Measurements from ENCODE around the gene KCNJ6. TPM values are rescaled to one million over a fixed set of nuclear protein-coding genes. Genes with fewer than 3 reads are reported as not detected.

Gene KCNJ6
- total RNA-seq, 1 donor from 2014 or later, result 0.12 TPM

DNA sequence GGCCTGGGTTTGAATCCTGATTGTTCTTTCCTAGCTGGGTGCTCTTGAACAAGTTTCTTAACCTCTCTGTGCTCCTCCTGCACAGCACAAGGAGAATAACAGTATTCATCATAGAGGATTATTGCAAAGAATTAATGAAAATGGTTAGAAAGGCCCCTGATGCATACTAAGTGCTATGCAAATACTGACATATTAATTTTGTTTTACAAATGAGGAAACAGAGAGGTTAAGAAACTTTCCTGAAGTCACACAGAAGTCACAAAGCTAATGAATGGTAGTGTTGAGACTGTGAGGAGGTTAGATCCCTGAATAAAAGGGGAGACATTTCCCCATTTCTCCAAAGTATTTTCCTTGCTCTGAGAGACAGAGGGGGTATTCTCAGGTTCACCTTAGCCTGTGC is 99.0 kb downstream of the KCNJ6 start:
- no peak for DNase-seq (ENCODE audit: low spot score)

DNA sequence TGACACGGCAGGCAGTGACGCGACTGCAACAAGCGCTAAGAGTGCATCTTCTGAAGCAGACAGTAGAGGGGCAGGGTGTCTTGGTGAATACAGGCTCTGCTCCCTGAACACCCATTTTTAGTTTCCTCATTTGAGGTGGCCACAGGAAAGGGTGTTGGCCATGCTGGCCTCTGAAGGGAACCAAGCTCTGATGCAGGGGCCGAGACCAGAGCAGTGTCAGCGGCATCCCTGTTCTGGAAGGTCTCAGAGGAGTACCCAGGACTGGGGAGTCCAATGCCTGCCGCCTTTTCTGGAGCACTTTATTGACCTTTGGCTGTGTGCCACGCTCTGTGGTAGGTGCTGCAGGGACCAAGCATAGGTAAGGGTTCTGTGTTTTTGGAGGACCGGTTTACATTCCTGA is 100.4 kb downstream of the KCNJ6 start:
- no peak for DNase-seq (ENCODE audit: low spot score)

DNA sequence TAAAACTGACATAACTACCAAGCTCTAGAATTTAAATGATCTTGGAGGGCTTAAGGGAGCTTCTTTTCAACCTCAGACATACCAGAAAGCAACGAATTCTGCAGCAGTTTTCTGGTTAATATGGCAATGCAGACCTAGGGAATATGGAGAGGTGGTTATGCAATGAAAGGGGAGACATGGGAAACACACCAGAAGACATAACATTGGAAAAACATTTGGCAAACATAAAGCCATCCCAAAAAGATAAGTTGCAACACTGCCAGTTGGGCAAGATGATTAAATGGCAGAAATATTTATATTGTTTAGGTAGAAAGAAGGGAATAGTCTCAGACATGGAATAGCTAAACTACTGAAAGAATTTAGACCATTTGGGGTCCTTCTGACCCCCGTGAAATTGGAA is 104.5 kb downstream of the KCNJ6 start:
- DNase-seq (ENCODE audit: low spot score), result no peak

DNA sequence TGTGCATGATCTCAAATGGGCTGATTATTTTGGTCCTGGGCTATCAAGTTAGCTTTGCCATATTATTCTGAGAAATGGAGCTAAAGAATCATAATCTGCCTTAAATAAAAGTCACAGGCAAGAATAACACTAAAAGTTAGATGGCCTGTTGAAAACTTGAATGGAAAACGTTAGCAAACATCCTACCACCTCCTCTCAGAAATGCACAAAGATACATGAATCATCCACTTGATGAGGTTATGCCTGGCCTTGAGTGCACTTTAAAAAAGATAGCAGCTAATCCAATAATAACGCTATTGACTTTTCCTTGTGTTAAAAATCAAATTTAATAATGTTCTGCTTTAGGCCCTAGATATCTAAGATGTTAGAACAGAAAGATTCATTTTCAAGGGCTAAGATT is 108.0 kb downstream of the KCNJ6 start:
- DNase-seq (ENCODE audit: low spot score), result no peak

DNA sequence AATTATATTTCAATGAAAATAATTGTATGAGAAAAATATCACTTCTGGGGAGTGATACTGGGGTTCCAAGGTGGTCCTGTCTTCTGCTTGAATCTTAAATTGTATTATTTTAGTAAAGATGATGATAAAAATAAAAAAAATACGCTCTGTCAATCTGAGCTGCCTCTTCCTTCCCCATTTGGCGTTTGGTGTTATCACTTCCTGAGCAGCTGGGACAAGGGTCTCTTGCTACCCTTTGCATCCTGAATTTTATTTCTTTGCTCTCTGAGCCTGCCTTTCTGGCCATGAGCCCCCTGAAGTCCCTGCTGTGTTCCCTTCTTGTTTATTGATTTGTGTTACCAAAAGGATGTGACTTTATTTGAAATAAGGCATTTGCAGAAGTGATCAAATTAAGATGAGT is 111.0 kb downstream of the KCNJ6 start:
- no peak for DNase-seq (ENCODE audit: low spot score)

DNA sequence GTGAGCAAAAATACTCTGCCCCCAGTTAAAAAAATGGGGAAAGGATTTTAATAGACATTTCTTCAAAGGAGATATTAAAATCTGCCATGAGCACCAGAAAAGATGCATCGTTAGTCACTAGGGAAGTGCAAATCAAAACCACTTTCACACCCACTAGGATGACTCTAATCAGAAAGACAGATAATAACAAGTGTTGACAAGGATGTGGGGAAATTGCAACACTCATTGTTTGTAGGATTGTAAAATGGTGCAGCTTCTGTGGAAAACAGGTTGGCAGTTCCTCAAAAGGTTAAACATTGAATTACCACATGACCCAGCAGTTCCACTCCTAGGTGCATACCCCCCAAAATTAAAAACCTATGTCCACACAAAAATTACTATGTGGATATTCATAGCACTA is 112.3 kb downstream of the KCNJ6 start:
- DNase-seq (ENCODE audit: low spot score), result no peak

DNA sequence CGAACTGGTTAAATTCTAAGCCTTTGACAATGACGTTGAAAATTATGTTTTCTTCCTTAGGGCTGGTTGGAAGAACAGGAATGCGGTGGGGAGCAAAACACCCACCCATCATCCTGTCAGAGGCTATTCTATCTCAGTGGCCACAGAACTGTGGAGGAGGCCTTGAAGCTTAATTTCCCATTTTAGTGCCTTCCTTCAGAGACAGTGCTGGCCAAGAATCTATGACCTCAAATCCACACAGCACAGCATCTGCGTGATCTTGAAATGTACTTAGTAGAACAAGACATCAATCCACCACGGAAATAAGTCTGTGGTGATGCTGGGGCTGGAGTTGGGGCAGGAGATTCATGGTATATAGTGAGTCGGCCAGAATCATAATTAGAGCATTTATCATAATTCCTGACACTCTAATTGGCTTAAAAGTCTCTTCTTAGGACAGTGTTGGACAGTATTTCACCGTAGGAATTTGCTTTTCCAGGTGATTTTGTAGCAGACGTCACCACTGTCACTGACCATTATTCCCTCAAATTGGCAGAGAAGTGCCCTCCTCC is 113.1 kb downstream of the KCNJ6 start:
- DNase-seq (ENCODE audit: low spot score), result no peak

DNA sequence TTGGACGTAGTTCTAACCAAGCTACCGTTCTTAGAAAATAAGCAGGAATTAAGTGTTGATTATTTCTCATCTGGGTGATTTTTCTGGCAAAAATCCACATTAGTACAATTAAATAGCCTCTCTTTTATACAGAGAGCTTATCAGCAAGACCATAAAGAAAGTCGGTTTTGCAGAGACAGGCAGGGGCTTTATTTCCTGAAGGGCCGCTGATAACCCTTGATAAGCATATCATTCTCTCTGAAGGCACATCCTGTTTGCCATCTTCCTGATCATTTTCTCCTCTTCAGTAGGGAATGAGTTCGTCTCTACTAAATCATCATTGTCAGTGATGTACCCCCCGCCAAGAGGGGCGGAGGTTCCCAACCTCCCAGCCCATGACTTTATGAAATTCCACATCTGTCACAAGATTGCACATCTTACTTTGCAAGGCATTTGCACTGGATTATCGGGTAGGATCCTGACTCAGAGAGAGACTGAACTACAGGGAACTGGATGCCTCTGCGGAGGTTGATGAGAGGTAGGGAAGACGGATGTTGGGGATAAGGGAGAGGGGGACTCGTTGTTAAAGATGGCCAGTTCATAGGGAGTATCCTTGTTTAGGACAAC is 115.7 kb downstream of the KCNJ6 start:
- no peak for DNase-seq (ENCODE audit: low spot score)

DNA sequence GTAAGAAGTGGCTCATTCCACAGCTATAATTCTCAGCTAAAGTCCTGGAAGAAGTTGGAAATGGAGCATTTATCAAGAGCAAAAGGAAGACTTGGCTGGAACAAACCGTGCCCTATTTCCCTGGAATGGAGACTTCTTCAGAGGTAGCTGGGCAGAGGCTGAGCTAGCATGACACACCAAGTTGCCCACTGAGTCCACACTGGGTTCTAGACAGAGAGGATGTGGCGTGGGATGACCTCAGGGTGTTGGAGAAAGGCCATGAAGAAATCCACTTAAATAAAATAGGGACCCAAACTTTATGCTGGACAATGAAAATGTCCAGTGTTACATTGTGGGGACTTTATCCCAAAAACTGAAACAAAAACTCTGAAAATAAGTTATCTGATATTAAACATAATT is 116.2 kb downstream of the KCNJ6 start:
- DNase-seq (ENCODE audit: low spot score), result no peak

DNA sequence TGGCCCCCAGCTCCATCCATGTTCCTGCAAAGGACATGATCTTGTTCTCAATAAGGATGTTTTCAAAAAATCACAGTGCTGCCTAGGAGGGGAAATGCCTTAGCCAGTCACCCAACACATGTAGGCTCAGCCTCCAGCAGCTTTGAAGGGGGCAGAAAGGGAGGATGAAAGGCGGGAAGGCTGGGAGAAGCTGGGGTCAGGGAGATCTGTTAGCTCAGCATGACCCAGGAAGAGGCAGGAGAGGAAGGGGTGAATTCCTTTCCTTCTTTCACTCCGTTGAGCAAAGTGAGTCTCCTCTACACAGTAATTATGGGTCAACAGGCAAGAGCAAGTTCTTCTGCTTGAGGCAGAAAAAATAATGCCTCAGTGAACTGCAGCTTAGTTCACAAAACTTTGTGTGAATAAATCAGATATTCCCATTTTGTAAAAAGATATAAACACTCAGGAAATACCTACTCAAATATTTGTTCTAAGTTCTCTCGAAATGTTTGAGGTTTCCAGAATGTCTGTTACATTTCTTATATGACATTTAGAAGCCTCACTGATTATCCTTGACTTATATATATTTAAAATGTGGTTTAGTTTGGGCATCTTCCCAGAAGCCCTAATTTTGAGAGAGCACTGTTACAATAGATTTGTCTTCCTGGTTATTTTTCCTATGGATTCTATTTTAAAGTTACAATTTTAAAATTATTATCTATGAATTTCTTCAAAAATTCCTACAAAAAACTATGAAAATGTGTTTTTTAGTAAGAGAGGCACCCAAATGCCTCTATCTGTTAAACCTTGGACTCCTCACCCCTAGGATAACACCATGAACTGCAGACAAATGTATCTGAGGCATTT is 116.8 kb downstream of the KCNJ6 start:
- no peak for DNase-seq (ENCODE audit: low spot score)

DNA sequence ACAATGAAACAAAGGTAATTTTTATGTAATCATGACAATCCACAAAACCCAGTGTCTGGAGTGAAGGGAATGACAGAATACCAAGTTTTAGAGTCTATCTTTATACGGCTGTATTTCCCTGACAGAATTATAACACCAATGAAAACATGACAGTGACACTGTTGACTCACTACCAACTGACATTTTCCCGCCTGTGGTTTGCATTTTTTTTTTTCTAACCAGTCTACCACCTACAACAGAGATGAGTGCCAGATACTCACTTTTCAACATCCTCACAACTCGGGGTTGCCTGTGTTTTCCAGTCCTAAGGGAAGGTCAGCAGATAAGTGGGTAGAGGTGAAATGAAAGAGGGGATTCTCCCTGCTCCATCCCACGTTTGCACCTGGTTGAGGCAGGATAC is 118.9 kb downstream of the KCNJ6 start:
- DNase-seq (ENCODE audit: low spot score), result no peak

DNA sequence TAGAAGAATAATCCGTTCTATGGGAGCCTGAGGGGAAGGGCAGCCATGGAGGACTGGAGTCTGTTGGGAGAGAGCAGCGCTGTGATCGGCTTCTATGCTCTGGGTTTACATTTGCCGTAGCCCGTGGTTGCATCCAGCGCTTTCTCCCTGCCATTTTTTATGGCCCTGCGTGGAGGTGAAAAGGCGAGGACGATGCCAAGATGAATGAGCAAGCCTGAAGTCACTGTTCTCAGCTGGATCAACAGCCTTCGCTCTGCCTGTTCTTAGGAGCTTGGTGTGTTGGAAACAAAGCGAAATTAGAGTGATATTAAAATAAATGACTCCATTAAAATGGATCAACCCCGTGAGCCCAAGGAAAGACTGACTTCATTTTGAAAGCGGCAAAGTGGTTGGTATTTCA is 120.2 kb downstream of the KCNJ6 start:
- no peak for DNase-seq (ENCODE audit: low spot score)

DNA sequence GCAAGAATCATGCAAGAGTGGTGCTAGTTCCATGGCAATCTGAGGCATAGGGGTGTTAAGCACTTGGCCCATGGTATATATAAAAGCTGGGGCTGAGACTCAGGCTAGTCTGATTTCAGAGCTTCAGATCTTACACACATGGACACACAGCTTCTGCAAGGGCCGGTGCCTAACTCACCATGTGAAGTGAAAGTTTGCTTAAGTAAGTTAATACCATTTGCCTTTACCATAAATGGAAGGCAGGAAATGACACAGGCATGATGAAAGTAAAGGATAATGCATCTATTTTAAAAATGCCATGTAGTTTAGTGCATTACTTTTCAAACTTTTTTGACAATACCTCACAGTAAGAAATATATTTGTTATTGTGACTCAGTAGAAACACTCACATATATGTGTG is 122.6 kb downstream of the KCNJ6 start:
- no peak for DNase-seq (ENCODE audit: low spot score)

DNA sequence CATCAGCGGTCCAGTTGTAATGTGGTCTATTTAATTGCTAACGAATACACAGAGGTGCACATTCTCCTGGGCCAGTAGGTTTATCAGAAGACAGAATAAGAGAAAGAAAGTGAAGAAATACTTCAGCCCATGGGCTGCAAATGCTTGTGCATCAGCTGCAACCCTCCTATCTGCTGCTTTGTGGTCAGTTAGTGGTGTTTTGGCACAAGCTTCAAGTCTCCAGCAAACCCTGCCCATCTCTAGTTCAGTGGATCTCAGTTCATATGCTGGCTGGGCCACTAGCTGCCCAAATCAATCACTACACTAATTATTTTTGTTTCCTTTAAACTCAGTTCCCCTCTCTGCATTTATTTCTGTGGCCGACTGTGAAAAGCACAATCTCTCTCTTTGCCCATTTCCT is 124.2 kb downstream of the KCNJ6 start:
- DNase-seq (ENCODE audit: low spot score), result no peak

DNA sequence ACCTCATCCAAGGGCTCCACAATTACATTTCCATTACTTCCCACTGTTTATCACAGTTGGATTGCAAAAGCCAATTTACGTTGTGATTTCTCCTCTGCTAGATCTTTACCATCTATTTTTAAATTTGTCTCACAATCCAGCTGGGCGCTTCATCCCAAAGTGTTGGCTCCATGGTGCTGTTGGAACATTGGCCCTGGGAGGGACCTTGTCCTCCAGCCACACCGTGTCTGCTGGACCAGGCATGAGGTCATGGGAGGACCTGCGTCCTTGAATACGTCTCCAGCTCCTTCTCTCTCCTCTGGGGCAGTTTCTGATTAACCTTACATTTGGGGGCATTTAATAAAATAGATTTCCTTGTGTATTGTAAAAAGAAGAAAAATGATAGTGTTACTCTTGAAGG is 125.4 kb downstream of the KCNJ6 start:
- DNase-seq (ENCODE audit: low spot score), result no peak

DNA sequence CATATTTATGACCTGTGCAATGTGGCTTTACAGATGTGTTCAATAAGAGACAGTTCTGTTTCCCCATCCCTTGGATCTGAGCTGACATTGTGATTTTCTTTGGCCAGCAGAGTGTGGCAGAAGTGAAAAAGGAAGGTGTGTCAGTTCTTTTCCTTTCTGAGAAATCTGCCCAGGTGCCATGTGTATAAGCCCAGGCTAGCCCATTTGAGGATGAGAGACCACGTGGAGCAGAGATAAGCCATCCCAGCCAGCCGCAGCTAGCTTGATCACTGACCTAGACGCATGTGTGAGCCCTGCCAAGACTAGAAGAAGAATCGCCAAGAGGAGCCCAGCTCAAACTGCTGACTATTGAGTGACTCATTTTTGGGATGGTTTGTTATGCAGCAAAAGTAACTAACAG is 127.8 kb downstream of the KCNJ6 start:
- DNase-seq (ENCODE audit: low spot score), result no peak

DNA sequence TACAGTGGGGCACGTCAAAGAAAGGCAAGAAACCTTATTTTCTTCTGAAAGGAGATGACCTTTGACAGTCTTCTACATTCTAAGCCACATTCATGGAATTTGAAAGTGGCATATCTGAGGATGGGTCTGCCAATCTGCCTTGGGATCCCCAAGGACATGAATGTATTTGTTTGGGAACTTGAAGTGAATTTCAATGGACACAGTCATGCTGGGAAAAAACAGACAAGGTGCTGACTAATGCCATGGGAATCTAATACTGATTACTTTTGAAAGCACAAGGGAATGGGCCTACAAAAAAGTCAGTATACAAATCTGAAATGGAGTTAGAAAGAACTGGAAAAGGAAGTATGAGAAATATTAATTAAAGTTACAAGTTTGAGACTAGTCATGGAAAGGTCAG is 128.8 kb downstream of the KCNJ6 start:
- no peak for DNase-seq (ENCODE audit: low spot score)

DNA sequence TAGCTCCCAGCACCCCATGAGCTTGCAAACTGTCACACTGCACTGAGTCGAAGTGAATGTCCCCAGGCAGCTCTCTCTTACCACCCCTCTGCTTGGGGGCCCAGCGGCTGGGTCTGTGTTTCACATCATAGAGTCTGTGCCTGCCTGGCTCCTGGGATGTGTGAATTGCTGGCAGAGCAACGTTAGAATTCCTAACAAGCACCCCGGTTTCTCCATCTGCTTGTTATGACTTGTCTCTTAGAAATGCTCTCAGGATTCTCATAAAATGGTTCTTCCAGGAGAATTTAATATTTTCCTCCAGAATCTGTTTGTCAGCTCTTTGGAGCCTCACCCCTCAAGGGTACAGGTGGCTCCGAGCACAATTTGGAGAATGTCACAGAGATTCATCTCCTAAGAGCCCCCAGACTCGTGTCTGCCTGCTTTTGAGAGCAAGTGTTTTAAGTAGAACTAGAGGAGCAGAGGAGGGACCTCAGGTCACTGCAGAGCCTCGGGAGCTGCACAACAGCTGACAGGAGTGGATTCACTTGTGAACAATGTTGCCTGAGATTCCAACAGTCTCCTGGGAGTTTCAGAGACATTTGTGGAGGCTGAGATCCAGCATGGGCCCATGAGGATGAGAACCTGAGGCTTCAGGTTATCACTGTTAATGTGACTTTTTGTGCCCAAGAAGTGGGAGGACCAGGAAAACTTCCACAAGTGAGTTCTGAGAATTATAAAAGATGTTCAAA is 131.5 kb downstream of the KCNJ6 start:
- no peak for DNase-seq (ENCODE audit: low spot score)

DNA sequence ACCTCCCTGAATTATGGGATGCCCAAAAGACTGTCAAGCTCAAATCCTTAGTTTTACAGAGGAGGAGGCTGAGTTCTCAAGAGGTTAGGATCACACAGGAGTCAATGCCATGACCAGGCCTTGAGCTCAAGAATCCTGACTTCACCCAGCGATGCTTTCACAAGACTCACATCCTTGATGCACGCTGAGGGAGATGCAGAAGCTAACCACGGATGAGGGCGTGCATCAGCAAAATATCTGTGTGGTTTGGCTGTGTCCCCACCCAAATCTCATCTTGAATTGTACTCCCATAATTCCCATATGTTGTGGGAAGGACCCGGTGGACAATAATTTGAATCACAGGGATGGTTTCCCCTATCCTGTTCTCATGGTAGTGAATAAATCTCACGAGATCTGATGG is 133.2 kb downstream of the KCNJ6 start:
- no peak for DNase-seq (ENCODE audit: low spot score)

DNA sequence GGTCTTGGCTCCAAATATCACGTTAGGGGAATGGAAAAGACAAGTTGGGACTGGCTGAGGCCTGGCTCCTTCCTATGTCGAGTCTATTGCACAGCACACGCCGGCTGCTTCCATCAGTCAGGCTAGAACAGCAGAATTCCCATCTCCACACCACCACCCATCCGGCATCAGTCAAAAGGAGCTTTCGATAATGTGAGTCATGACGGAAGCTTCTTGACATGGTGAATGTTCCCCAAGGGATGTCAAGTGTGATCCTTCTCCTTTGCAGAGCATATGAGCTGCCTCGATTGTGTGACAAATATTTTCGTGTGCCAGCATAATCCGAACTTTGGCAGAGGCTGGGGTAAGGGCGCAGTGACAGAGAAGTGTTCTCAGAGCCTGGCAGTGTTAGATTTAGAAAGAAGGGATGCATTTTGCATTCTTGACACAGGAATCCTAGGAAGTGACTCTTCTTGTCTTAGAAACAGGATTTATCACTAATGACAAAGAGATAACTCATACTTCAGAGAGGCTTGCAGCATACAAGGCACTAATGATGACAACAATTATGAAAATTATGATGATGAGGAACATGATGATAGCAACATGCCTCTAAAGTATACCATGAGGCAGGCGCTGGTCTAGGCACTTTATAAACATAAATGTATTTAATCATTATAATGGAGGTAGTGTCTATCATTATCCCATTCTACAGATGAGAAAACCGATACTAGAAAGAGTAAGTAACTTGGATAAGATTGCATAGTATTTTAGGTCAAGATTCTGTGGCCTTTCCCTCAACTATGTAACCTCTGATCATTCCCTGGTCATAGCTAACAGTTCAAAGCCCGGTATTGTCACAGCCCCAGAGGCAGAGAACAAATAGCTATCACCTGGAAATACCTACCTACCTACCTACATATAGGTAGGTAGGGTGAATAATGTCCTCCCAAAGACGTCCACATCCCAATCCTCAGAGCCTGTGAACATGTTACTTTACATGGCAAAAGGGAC is 135.0 kb downstream of the KCNJ6 start:
- no peak for DNase-seq (ENCODE audit: low spot score)

DNA sequence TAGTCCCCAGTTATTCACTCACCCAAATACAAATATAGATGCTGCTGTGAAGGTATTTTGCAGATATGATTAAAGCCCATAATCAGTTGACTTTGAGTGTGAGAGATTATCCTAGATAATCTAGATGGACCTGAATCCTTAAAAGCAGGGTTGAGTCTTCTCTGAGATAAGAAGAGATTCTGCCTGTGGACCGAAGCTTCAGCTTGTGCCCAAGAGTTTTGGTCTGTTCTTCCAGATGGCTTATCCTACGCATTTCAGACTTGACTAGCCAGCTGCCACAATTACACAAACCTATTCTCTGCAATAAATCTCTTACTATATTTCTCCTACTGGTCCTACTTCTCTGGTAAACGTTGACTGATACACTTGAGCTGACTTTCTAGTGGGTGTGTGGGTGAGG is 145.1 kb downstream of the KCNJ6 start:
- DNase-seq (ENCODE audit: low spot score), result no peak

DNA sequence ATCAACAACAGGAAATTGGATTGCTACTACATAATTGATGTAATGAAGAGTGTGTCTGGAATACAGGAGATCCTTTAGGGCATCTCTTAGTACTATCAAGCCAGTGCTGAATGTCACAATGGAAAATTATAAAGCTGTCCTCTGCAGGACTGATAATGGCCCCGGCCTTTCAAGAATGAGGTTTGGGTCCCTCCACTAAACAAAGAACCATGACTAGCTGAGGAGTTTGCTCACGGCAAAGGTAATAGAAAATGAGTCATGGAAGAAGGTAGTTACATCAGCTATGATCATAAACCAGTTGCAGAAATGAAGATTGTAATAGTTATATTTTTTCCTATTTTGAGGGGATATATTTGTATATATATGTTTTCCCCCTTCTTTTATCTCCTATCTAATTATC is 145.8 kb downstream of the KCNJ6 start:
- no peak for DNase-seq (ENCODE audit: low spot score)

All from mucosa of gallbladder (tissue), 1 donor.